ENCODE results near the gene EXOC4.
"Not testable (repeated sequence)": the region's sequence is repeated elsewhere in the genome, so short reads cannot be mapped to it uniquely, and the experiment has no call there.

EXOC4 gene

GRCh38 chr7:133252858-133253518 lies at the start of gene EXOC4:
Gene EXOC4, plus strand, starts transcription at chr7:133253078.
- DNase-seq (ENCODE audit: low spot score): peak; percentile 73

GRCh38 chr7:133203490-133203889 lies 49.4 kb upstream of the EXOC4 start:
- DNase-seq (ENCODE audit: low spot score): no peak

DNA sequence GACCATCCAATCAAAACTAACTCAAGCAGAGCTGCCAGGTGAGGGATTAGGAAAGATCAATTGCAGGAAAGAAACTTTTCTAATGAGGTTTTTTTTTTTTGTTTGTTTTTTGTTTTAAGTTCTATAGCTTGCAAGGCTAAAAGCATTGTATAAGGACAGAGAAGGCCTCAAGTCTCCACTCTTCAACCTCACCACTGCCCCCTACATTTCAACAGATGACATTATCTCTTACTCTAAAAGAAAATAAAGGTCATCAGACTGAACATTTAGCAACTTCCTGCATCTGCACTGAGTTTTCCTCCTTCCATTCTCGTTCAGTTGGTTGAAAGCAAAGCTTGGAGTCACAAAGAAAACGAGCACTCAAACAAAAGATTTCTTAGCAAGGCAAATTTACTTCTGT lies 45.2 kb upstream of the EXOC4 start:
- no peak for DNase-seq (ENCODE audit: low spot score)

GRCh38 chr7:133210817-133211216 lies 42.1 kb upstream of the EXOC4 start:
- not testable (repeated sequence) for DNase-seq (ENCODE audit: low spot score)

DNA sequence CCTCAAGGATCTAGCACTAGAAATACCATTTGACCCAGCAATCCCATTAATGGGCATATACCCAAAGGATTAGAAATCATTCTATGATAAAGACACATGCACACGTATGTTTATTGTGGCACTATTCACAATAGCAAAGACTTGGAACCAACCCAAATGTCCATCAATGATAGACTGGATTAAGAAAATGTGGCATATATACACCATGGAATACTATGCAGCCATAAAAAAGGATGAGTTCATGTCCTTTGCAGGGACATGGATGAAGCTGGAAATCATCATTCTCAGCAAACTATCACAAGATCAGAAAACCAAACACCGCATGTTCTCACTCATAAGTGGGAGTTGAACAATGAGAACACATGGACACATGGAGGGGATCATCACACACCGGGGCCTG lies 39.1 kb upstream of the EXOC4 start:
- not testable (repeated sequence) for DNase-seq (ENCODE audit: low spot score)

- no peak for DNase-seq (ENCODE audit: low spot score)
These were observed 35.1 kb upstream of the EXOC4 start for GRCh38 chr7:133217773-133218172.

DNA sequence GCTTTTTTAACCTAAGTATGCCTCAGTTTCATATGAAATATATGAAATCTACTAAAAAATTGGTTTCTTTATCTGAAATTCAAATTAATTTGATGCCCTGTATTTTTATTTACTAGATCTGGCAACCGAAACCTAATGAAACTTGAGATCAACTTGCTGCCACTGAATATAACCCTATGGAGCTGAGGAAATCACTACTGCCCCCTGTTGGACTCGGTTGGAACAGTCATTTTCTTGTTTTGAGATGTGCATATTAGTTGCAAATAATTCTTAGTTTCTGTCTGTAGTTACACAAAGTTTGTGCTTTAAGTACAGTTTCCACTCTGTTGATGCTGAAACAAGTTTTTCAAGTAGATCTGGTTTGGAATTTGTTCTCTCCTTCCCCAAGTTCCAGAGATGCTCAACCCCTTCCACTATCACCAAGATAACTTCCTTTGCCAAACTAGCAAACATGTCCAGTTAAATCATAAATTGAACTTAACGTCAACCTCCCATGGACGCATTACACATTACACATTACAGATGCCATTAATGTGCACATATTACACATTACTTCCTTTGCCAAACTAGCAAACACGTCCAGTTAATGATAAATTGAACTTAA lies 22.2 kb upstream of the EXOC4 start:
- DNase-seq (ENCODE audit: low spot score): peak; percentile 8

GRCh38 chr7:133233142-133233541 lies 19.7 kb upstream of the EXOC4 start:
- DNase-seq (ENCODE audit: low spot score): no peak

GRCh38 chr7:133234961-133235875 lies 17.7 kb upstream of the EXOC4 start:
- no peak for DNase-seq (ENCODE audit: low spot score)

DNA sequence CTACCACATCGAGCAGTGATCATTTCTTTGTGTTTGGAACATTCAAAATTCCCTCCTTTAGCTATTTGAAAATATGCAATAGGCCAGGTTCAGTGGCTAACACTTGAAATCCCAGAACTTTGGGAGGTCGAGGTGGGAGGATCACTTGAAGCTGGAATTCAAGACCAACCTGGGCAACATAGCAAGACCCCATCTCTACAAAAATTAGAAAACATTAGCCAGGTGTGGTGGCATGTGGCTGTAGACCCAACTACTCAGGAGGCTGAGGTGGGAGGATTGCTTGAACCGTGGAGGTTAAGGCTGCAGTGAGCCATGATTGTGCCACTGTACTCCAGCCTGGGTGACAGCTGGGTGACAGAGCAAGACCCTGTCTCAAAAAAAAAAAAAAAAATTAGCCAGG lies 15.3 kb upstream of the EXOC4 start:
- DNase-seq (ENCODE audit: low spot score): no peak

DNA sequence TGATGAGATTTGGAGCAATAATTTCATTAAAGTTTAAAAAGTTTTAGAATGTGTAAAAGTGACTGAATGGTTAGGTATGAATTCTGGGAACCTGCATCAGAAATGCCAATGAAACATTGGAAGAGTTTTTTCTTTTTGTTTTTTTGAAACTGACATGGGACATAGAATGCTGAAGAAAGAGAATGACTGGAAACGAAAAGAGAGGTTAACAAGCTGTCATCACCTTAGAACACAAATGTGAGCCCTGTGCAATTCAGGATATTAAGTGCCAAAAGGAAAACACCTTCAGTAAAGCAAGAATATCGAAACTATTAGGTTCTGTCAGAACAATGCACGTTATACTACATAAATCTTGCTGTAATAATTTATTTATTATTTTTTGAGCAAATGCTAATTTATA lies 12.6 kb upstream of the EXOC4 start:
- DNase-seq (ENCODE audit: low spot score): no peak

- no peak for DNase-seq (ENCODE audit: low spot score)
These were observed 6.3 kb upstream of the EXOC4 start for GRCh38 chr7:133246558-133246957.

DNA sequence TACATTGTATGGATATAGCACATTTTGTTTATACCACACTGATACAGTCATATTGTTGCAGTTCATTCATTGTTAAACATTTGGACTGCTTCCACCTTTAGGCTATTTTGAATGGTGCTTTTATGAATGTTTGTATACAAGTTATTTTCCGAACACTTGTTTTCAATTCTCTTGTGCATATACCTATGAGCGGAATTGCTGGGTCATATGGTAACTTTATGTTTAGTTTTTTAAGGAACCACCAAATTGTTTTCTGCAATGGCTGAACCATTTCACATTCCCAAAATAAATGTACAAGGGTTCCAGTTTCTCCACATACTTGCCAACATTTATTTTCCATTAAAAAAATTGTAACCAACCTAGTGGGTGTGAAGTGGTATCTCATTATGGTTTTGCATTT lies 4.0 kb upstream of the EXOC4 start:
- no peak for DNase-seq (ENCODE audit: low spot score)

- DNase-seq (ENCODE audit: low spot score): no peak
These were observed 396 bp upstream of the EXOC4 start for GRCh38 chr7:133252506-133252857.

GRCh38 chr7:133253519-133253875 lies 619 bp downstream of the EXOC4 start:
- DNase-seq (ENCODE audit: low spot score): no peak

- DNase-seq (ENCODE audit: low spot score): no peak
These were observed 2.6 kb downstream of the EXOC4 start for GRCh38 chr7:133255486-133255885.

- DNase-seq (ENCODE audit: low spot score): no peak
These were observed 5.3 kb downstream of the EXOC4 start for GRCh38 chr7:133258174-133258573.

DNA sequence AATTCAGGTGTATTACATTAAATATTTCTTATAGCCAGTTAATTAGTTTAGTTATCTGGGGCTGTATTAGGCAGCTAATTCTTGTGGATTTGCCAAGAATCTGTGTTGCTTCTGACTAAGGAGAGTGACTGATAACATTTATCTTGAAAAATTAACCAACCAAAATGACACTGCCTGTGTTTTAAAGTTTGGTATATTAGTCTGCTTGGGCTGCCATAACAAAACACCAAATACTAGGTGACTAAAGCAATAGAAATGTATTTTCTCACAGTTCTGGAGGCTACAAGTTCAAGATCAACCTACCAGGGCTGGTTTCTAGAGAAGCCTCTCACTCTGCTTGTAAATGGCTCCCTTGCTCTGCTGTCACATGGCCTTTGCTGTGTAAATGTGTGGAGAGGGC lies 12.9 kb downstream of the EXOC4 start:
- no peak for DNase-seq (ENCODE audit: low spot score)

- DNase-seq (ENCODE audit: low spot score): no peak
These were observed 15.5 kb downstream of the EXOC4 start for GRCh38 chr7:133268355-133268754.

DNA sequence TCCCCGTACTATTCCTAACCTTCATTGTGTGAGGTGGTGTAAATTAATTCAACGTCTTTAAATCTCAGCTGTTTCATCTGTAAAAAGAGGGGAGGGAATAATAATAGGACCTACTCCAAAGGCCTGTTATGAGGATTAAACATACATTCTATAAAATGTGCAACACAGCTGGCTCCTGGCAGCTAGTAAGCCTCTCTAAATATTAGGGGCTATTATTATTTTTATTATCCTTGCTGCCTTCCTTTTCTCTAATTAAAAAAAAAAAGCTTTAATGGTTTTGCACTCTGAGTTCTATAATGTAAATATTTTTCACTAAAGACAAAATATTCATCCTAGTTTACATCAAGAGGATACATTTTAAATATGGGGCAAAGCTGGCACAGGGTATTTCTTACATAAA lies 19.5 kb downstream of the EXOC4 start:
- DNase-seq (ENCODE audit: low spot score): no peak

DNA sequence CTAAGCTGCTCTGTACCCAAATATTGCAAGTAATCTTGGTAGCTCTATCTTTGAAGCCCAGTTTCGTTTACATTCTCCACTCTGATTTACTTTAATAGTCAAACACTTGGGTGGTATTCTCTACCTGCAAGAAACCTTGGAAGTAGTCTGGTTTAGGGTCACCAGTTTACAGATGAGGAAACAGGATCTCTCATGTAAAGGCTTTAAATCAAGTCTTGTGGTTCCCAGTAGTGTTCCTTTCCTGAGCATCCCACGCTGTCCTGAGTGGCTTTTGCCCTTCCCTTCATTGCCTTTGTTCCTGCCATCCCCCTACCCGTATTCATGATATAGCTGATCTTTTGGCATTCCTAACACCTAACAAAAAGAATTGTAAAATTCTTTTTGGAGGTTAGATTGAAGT lies 20.3 kb downstream of the EXOC4 start:
- DNase-seq (ENCODE audit: low spot score): no peak

DNA sequence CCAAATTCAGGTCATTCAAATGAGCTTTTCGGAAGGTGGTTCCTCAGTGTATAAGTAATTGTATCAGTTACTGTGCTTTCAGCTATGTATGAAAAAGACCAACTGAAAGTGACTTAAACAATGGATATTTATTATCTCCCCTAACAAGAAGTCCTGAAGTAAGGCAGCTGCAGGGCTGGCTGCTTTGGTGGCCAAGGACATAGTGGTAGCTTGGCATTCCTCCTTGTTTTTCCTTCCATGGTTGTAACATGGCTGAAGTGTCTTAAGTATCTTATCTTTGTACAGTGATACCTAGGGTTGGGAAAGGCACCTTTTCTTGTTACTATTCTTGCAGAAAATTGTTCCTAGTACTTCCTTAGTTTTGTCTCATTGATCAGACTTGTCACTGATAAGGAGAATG lies 21.4 kb downstream of the EXOC4 start:
- DNase-seq (ENCODE audit: low spot score): no peak

DNA sequence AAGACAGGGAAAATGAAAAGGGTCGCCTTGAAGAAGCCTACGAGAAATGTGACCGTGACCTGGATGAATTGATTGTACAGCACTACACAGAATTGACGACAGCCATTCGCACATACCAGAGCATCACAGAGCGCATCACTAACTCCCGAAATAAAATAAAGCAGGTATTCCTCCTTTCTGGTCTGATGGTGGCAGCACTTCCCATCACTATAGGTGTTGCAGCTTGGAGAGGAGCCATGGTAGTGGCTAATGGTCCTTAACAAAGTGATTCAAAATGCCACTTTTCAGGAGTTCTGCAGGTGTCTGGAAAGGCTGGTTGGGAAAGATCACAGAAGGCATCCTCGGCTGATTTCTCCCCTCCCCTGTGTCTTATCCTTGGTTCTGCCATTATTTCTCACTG lies 22.1 kb downstream of the EXOC4 start:
- DNase-seq (ENCODE audit: low spot score): no peak
